ENCODE data around the gene USP32.

The USP32 gene

GRCh38 chr17:60353773-60354172 lies 38.2 kb downstream of the USP32 start:
- Histone ChIP-seq H3K4me2 (ENCODE audit: low read length) (no peak overlapping the region), H3K9ac (no peak overlapping the region), H3K27me3 (ENCODE audit: control insufficient read depth, insufficient read depth, low read length) (no peaks in the 10 kb centered on the region), H3K27ac (no peak overlapping the region), H3K4me3 (ENCODE audit: low read depth, low read length) (no peak overlapping the region), H3K79me2 (peaks cover 5% of the 10 kb centered on the region), H2AFZ (no peak overlapping the region), H3K9me3 (ENCODE audit: control insufficient read depth, low read length) (no peaks in the 10 kb centered on the region), H3K36me3 (ENCODE audit: control insufficient read depth, insufficient read depth, low read length) (no peaks in the 10 kb centered on the region), H3K4me1 (no peaks in the 10 kb centered on the region)
- no peak for TF ChIP-seq CTCF (IDR thresholded peaks at IDR 0.05)

- Histone ChIP-seq H2AFZ (no peak overlapping the region), H3K9me3 (ENCODE audit: control insufficient read depth, low read length) (no peaks in the 10 kb centered on the region), H3K27ac (no peak overlapping the region), H3K36me3 (ENCODE audit: control insufficient read depth, insufficient read depth, low read length) (no peaks in the 10 kb centered on the region), H3K4me2 (ENCODE audit: low read length) (no peak overlapping the region), H3K79me2 (peaks cover 5% of the 10 kb centered on the region), H3K27me3 (ENCODE audit: control insufficient read depth, insufficient read depth, low read length) (no peaks in the 10 kb centered on the region), H3K4me3 (ENCODE audit: low read depth, low read length) (no peak overlapping the region), H3K9ac (no peak overlapping the region), H3K4me1 (no peaks in the 10 kb centered on the region)
- TF ChIP-seq CTCF (IDR thresholded peaks at IDR 0.05), result no peak
These were observed 39.4 kb downstream of the USP32 start for GRCh38 chr17:60352569-60352968.

- Histone ChIP-seq H3K4me3 (ENCODE audit: low read depth, low read length) (no peak overlapping the region), H3K36me3 (ENCODE audit: control insufficient read depth, insufficient read depth, low read length) (no peaks in the 10 kb centered on the region), H3K9ac (no peak overlapping the region), H3K4me2 (ENCODE audit: low read length) (no peak overlapping the region), H3K27me3 (ENCODE audit: control insufficient read depth, insufficient read depth, low read length) (no peaks in the 10 kb centered on the region), H3K79me2 (peaks cover 5% of the 10 kb centered on the region), H2AFZ (no peak overlapping the region), H3K27ac (no peak overlapping the region), H3K4me1 (no peaks in the 10 kb centered on the region), H3K9me3 (ENCODE audit: control insufficient read depth, low read length) (no peaks in the 10 kb centered on the region)
- no peak for TF ChIP-seq CTCF (IDR thresholded peaks at IDR 0.05)
These were observed 39.9 kb downstream of the USP32 start for GRCh38 chr17:60352071-60352470.

GRCh38 chr17:60351012-60351695 lies 40.8 kb downstream of the USP32 start:
- Histone ChIP-seq H3K27ac (no peak overlapping the region), H3K36me3 (ENCODE audit: control insufficient read depth, insufficient read depth, low read length) (no peaks in the 10 kb centered on the region), H3K27me3 (ENCODE audit: control insufficient read depth, insufficient read depth, low read length) (no peaks in the 10 kb centered on the region), H3K9me3 (ENCODE audit: control insufficient read depth, low read length) (no peaks in the 10 kb centered on the region), H2AFZ (no peak overlapping the region), H3K9ac (no peak overlapping the region), H3K4me1 (peaks cover 5% of the 10 kb centered on the region), H3K79me2 (peaks cover 3% of the 10 kb centered on the region), H3K4me3 (ENCODE audit: low read depth, low read length) (no peak overlapping the region), H3K4me2 (ENCODE audit: low read length) (no peak overlapping the region)
- TF ChIP-seq CTCF (IDR thresholded peaks at IDR 0.05), result no peak

GRCh38 chr17:60348616-60349015 lies 43.3 kb downstream of the USP32 start:
- no peaks in the 10 kb centered on the region for H3K27me3 ChIP-seq (ENCODE audit: control insufficient read depth, insufficient read depth, low read length)
- peaks cover 5% of the 10 kb centered on the region for H3K4me1 ChIP-seq
- no peak overlapping the region for H2AFZ ChIP-seq
- TF ChIP-seq CTCF (IDR thresholded peaks at IDR 0.05), result no peak
- no peaks in the 10 kb centered on the region for H3K9me3 ChIP-seq (ENCODE audit: control insufficient read depth, low read length)
- H3K27ac ChIP-seq, result no peak overlapping the region
- no peak overlapping the region for H3K4me2 ChIP-seq (ENCODE audit: low read length)
- no peak overlapping the region for H3K9ac ChIP-seq
- no peak overlapping the region for H3K4me3 ChIP-seq (ENCODE audit: low read depth, low read length)
- no peaks in the 10 kb centered on the region for H3K36me3 ChIP-seq (ENCODE audit: control insufficient read depth, insufficient read depth, low read length)
- H3K79me2 ChIP-seq, result no peaks in the 10 kb centered on the region

All from parathyroid adenoma (tissue), 2 donors.